GM12865 (cell line): ENCODE data around the gene DIAPH2.
"Not testable (repeated sequence)": the region's sequence is repeated elsewhere in the genome, so short reads cannot be mapped to it uniquely, and the experiment has no call there.

Source experiments
- DNase-seq: peaks from one replicate; pipeline ENCODE4 v3.0.0; 2010; ENCODE audit warnings: low read depth
- H3K4me3 ChIP-seq: 2 replicates; pipeline ENCODE4 v1.5.1; 2011; ENCODE audit warnings: mild to moderate bottlenecking, low read depth, low read length, control low read depth
- TF ChIP-seq, protein P1 (sequence below): IDR thresholded peaks from 2 replicates; pipeline ENCODE4 v1.5.1; 2011; ENCODE audit warnings: low read length, control low read depth, low read depth, inconsistent platforms; ENCODE audit not compliant: insufficient read depth; ENCODE audit errors: missing control alignments

The DIAPH2 gene

DNA sequence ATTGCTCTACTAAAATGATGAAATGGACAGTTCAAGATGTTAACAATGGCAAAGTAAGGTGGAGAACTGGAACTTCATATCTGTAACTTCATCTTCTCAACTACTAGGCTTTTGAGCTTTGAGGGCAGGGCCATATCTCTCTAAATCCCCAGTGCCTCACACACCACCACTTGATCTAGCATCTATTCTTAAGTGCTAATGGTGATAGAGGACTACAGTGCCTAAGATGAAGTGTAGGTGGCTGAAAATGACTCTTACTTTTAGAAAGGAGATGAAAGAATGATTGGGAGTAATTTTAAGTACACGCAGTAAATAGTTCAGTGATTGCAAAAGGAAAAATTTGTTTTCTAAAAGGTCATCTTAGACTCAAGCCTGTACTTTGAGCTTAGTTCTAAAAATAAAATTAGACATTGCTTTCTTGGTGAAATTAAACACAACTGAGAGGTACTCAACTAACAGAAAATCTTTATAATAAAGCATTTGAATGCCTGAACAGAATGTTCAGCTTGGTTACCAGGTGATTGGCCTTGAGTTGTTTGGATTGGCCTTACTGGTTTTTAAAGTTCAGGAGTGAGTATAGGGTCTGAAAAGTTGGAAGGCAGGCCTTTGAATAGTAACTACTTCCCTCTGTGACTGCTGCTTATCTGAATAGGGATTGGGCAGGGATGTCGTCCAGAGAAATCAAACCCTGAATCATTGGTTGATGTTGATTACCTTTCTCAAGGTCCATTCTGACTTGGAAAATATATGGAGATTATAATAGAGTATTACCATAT, 45.4 kb downstream of the DIAPH2 start:
- H3K4me3 ChIP-seq, result no peak overlapping the region
- TF ChIP-seq, protein P1, sequence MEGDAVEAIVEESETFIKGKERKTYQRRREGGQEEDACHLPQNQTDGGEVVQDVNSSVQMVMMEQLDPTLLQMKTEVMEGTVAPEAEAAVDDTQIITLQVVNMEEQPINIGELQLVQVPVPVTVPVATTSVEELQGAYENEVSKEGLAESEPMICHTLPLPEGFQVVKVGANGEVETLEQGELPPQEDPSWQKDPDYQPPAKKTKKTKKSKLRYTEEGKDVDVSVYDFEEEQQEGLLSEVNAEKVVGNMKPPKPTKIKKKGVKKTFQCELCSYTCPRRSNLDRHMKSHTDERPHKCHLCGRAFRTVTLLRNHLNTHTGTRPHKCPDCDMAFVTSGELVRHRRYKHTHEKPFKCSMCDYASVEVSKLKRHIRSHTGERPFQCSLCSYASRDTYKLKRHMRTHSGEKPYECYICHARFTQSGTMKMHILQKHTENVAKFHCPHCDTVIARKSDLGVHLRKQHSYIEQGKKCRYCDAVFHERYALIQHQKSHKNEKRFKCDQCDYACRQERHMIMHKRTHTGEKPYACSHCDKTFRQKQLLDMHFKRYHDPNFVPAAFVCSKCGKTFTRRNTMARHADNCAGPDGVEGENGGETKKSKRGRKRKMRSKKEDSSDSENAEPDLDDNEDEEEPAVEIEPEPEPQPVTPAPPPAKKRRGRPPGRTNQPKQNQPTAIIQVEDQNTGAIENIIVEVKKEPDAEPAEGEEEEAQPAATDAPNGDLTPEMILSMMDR, result no peak
- DNase-seq, result no peak

DNA sequence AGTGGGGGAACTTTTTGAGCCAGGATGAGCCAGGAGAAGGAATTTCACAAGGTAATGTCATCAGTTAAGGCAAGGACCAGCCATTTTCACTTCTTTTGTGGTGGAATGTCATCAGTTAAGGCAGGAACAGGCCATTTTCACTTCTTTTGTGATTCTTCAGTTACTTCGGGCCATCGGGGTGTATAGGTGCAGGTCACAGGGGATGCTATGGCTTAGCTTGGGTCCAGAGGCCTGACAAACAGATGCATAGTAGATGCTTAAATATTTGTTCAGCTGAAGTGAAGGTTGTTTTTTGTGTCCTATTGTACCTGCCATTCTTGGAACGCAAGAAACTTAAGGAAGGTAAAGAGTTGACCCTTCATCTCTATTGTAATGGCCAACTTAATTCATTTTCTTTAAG, 46.4 kb downstream of the DIAPH2 start:
- H3K4me3 ChIP-seq, DNase-seq: not testable (repeated sequence)

- H3K4me3 ChIP-seq, result no peak overlapping the region
- DNase-seq, result no peak
- TF ChIP-seq, protein P1, result no peak
Measured at GRCh38 chrX:96743367-96744073, 58.9 kb downstream of the DIAPH2 start.

DNA sequence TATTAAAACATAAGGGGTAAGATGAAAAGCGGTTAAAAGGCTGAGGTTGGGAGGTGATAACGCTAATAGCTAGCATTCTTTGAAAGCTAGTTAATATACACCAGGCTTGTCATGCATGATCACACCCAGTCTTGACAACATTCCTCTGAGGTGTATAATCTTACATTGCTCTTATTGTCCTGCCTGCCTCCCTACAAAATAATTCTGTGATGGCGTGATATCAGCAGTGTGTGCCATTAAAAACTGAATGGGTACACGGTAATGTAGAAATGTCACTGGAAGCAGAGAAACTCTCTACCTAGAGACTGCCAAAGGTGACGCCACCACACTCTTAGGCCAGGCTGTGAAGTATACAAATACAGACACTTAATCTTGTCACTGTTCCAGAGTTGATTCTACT, 68.1 kb downstream of the DIAPH2 start:
- no peak for DNase-seq
- TF ChIP-seq, protein P1, result no peak
- no peak overlapping the region for H3K4me3 ChIP-seq

DNA sequence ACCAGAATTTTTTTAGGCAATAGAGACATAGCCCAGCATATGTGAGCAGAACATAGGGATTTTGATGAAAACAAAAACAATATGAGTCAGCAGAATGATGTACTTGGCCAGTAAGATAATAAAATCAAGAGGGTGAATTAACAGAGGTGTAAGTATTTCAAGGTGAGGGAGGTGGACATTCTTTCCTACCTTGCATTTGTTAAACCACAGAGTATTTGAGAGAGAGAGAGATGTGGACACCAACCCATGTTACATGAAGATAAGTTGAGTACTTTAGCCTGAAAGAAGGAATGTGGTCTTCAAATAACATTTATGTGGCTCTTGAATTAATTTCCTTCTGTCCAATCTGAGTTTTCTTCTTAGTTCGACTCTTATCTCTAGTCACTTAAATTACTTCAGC, 68.6 kb downstream of the DIAPH2 start:
- no peak for DNase-seq
- no peak overlapping the region for H3K4me3 ChIP-seq
- TF ChIP-seq, protein P1, result no peak

DNA sequence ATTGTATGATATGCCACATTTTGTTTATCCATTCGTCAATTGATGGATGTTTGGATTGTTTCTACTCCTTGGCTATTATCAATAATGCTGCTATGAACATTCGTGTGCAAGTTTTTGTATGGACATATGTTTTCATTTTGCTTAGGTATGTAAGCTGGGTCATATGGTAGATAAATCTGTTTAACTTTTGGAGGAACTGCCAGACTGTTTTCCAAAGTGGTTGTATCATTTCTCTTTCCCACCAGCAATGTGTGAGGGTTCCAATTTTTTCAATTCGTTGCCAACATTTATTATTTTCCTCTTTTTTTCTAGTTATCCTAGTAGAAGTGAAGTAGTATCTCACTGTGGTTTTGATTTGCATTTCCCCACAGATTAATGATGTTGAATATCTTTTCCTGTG, 71.8 kb downstream of the DIAPH2 start:
- DNase-seq, result no peak
- TF ChIP-seq, protein P1, result no peak
- no peak overlapping the region for H3K4me3 ChIP-seq

DNA sequence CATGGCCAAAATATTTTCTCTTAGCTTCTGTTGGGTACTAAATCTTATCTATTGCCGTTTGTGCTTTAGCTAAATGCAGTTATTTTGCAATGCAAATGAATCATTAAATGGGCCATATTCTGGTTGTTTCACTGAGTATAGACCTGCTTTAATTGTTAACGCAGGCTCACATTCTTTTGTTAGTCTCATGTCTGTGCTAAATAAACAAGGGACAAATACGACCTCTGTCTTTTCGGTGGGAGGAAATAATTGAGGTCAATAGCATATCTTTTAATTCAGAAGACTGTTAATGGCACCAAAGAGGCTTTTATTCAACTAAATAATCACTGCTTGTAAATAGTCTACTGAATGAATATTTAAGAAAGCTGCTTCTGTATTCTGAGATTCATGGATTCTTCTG, 76.9 kb downstream of the DIAPH2 start:
- TF ChIP-seq, protein P1, result no peak
- H3K4me3 ChIP-seq, result no peak overlapping the region
- DNase-seq, result no peak
